Tibial artery (tissue), 4 donors: ENCODE measurements around the gene VMA21.

Source experiments
- DNase-seq, 2 donors: peaks; one replicate each; pipeline ENCODE4 v3.0.0-alpha.2; 2019
- H3K27ac ChIP-seq, 2 donors: fragments of 200-600 bp; sonication (generic) in 1 of 2; 1 replicate in 1 of 2; 2 replicates in 1 of 2; pipeline ENCODE4 v1.5.1; 2018 to 2019; ENCODE audit warnings: mild to moderate bottlenecking in 1 of 2
- H3K27me3 ChIP-seq, 2 donors: fragments of 200-600 bp; sonication (generic) in 1 of 2; one replicate each; pipeline versions ENCODE4 v1.5.1 to v1.6.0; 2016 to 2019
- H3K36me3 ChIP-seq, 3 donors: fragments of 200-600 bp; sonication (generic) in 2 of 3; one replicate each; pipeline ENCODE4 v1.5.1; 2016 to 2019; ENCODE audit warnings: mild to moderate bottlenecking in 2 of 3
- H3K4me1 ChIP-seq, 4 donors: fragments of 200-600 bp; sonication (generic) in 2 of 4; 1 replicate in 3 of 4; 2 replicates in 1 of 4; pipeline ENCODE4 v1.5.1; 2016 to 2019
- H3K4me3 ChIP-seq, 2 donors: fragments of 200-600 bp; sonication (generic) in 1 of 2; 1 replicate in 1 of 2; 2 replicates in 1 of 2; pipeline ENCODE4 v1.5.1; 2018 to 2019; ENCODE audit warnings: mild to moderate bottlenecking in 2 of 2
- H3K9me3 ChIP-seq, 3 donors: fragments of 200-600 bp; sonication (generic) in 1 of 3; one replicate each; pipeline ENCODE4 v1.5.1; 2016 to 2019
- CTCF ChIP-seq, 2 experiments: fragments of 200-600 bp in 1 of 2; fragments of 450-650 bp in 1 of 2; IDR thresholded peaks; one replicate each; pipeline ENCODE4 v1.5.1; 2017 to 2019; ENCODE audit warnings: antibody characterized with exemption in 2 of 2, mild to moderate bottlenecking in 1 of 2, moderate library complexity in 1 of 2
- intact Hi-C: fragments of 100-400 bp; cut with DNase I; formaldehyde crosslinking; loops from one replicate; pipeline ENCODE4 v1.15.0; 2023; ENCODE audit warnings: low total_unique reads

Gene VMA21, protein sequence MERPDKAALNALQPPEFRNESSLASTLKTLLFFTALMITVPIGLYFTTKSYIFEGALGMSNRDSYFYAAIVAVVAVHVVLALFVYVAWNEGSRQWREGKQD

DNA sequence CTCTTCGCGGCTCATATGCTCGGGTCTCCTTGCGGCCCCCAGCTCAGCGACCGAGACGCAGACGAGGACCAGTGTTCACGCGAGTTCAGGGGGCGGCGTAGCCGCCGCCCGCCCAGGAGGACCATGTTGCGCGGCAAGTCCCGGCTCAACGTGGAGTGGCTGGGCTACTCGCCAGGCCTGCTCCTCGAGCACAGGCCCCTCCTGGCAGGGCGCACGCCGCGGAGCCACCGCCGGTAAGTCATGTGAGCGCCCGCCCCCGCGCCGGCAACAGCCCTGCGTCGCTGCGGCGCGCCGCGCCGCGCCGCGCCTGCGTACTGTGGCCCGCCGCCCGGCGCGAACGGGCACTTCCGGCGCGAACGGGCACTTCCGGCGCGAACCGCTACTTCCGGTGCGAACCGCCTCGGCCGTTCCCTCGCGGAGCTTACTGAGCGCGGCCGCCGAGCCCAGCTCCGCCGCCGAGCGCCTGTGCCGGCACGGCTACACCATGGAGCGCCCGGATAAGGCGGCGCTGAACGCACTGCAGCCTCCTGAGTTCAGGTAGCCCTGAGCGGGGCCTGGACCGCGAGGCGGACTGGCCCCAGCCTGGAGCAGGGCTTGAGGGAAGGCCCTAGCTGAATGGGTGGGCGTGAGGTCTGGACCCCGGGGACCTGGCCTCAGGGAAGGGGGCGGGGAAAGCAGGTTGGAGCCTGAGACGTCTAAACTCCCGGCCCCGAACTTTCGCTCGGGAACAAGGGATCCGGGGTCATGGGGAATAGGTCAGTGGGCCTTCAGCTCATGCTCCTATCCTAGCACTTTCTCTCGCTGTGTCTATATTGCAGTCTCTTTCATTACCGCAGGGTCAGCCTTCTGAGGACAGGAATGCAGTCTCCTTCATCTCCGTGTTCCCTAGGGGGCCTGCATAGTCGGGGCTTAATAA lies at the start of gene VMA21:
TSS of gene VMA21 (plus strand) at position 382 of the 916 bp plus-strand sequence. CDS start at position 485, 103 bp downstream.
- Histone ChIP-seq H3K27ac (peak within 1 kb of the TSS; percentile 92 to 97), H3K9me3 (no peaks in the 10 kb centered on the region), H3K27me3 (no peaks in the 10 kb centered on the region), H3K4me3 (peak within 1 kb of the TSS; percentile 67 to 76), H3K36me3 (no peaks in the 10 kb centered on the region), H3K4me1 (peaks cover 0 to 16% (median 2%) of the 10 kb centered on the region in 4 donors)
- peak; percentile 87 to 94 for DNase-seq
- TF ChIP-seq CTCF (IDR thresholded peaks at IDR 0.05) = no peak
- intact Hi-C loops = loop anchor here (10.0 kb wide), 1 partner anchor 578 kb away; the partner anchor contains the start of gene GABRE

DNA sequence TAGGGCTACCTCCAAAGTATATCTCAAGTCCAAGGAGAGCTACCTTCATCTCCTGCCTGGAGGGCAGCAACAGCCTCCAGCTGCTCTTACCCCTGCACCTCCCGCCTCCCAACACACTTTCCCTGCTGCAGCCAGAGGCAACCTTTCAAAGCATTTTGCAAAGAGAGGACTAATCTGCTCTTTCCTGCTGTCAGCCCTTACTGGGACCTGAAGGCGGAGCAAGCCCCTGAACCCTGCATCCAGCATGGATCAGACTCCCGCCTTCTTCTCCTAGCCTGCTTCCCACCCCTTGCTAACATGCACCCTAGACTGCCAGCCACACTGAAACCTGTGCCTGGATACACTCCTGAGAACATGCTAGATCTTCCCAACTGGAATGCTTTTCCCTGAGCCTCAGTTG lies 37.7 kb upstream of the VMA21 start:
- TF ChIP-seq CTCF (IDR thresholded peaks at IDR 0.05) = no peak
- Histone ChIP-seq H3K27ac (no peak overlapping the region), H3K9me3 (no peaks in the 10 kb centered on the region), H3K27me3 (no peaks in the 10 kb centered on the region), H3K36me3 (no peaks in the 10 kb centered on the region), H3K4me3 (no peak overlapping the region), H3K4me1 (peaks cover 0 to 4% (median 0%) of the 10 kb centered on the region in 4 donors)
- intact Hi-C loops = no loop called here
- DNase-seq = no peak

- DNase-seq = no peak
- Histone ChIP-seq H3K4me3 (no peak overlapping the region), H3K27ac (no peak overlapping the region), H3K4me1 (peaks cover 0 to 4% (median 0%) of the 10 kb centered on the region in 4 donors), H3K27me3 (no peaks in the 10 kb centered on the region), H3K36me3 (no peaks in the 10 kb centered on the region), H3K9me3 (no peaks in the 10 kb centered on the region)
- intact Hi-C loops = no loop called here
- peak in 1 of 2 experiments; percentile 44 for TF ChIP-seq CTCF (IDR thresholded peaks at IDR 0.05)
Observed at GRCh38 chrX:151359931-151360871, 36.8 kb upstream of the VMA21 start.

GRCh38 chrX:151363316-151363715 lies 33.7 kb upstream of the VMA21 start:
- Histone ChIP-seq H3K4me1 (peaks cover 0 to 4% (median 0%) of the 10 kb centered on the region in 4 donors), H3K36me3 (no peaks in the 10 kb centered on the region), H3K9me3 (no peaks in the 10 kb centered on the region), H3K4me3 (no peak overlapping the region), H3K27me3 (no peaks in the 10 kb centered on the region), H3K27ac (no peak overlapping the region)
- no peak for TF ChIP-seq CTCF (IDR thresholded peaks at IDR 0.05)
- no peak for DNase-seq
- intact Hi-C loops = no loop called here

DNA sequence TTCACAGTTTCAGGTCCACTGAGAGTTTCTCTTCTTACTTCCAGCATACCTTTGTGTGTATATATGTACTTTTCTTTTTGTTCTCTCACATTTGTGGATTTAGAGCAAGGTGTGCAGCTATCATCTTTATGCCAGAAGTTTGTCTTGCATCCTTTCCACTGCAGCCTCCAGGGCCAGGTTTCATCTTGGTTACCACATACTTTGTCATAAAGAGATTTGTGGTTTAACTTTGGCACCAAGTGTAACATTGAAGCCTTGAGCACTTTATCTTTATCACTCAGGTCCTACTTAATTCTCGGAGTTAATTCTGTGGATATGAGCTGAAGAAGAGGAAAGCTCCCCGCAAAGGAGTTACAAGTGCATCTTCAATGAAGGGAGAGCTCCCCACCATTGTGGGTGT lies 31.4 kb upstream of the VMA21 start:
- H3K27ac ChIP-seq = no peak overlapping the region
- TF ChIP-seq CTCF (IDR thresholded peaks at IDR 0.05) = no peak
- intact Hi-C loops = no loop called here
- no peak for DNase-seq
- H3K36me3 ChIP-seq = no peaks in the 10 kb centered on the region
- H3K9me3 ChIP-seq = no peaks in the 10 kb centered on the region
- H3K4me3 ChIP-seq = no peak overlapping the region
- no peaks in the 10 kb centered on the region for H3K4me1 ChIP-seq
- H3K27me3 ChIP-seq = no peaks in the 10 kb centered on the region
